GM19193 (cell line): ENCODE measurements around the gene PPP3R2.

ENCODE experiments used
- POLR2A ChIP-seq: IDR thresholded peaks from 4 replicates; pipeline ENCODE4 v1.6.1; 2011; ENCODE audit not compliant: insufficient read depth, insufficient read length; ENCODE audit errors: extremely low read depth

Gene PPP3R2, protein sequence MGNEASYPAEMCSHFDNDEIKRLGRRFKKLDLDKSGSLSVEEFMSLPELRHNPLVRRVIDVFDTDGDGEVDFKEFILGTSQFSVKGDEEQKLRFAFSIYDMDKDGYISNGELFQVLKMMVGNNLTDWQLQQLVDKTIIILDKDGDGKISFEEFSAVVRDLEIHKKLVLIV

DNA sequence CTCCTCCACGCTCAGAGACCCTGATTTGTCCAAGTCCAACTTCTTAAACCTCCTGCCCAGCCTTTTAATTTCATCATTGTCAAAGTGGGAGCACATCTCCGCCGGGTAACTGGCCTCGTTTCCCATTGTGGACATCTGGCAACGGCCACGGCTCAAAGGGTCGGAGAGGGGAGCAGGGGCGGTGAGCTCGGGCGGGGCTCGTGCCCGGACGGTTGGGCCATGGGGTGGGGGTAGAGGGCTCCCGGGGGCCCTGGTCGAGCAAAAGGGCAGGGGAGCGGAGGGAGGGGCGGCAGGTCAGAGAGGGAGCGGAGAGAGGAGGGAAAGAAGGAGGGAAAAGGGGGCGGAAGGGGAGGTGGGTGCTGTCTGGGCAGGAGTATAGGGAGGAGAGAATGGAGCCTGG is at the start of gene PPP3R2:
TSS of gene PPP3R2 (minus strand) at position 174 of the 400 bp plus-strand sequence. CDS start at position 126, 48 bp downstream.
- no peak for TF ChIP-seq POLR2A

DNA sequence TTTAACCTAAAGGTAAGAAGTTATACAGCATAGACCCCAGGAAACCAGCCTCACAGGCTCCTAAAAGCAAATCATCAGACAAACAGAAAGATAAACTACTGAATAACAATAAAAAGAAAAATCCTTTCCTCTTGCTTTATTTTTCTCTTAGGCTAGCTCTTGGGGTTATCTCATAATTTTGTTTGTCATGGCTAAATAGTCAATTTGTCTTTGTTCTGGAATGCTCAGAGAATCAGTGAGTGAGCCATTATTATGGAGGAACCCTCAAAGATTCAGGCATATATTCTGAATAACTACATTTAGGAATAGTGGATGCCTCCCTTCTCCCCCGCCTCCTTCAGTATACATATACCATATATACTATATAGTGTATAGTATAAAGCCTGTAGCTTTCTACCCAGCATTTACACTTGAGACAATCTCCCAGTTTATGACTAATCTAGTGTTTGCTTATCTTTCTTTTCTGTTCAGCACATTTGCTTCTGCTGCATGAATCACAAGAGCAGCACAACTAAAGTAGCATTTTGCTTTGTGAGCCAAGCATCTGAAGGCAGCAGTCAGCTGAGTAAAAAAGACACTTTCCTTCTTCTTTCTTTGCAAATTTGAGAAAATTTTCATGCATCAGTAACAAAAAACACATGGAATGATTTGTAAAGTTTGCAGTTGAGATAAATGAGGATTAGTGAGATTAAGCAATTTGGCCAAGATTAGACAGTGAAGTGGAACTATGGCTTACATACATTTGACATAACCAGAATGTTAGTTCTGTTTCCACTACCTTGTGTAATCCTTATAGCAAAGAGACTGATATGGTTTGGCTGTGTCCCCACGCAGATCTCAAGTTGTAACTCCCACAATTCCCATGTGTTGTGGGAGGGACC is 45.3 kb upstream of the PPP3R2 start:
- TF ChIP-seq POLR2A = no peak

- TF ChIP-seq POLR2A = no peak
Observed at GRCh38 chr9:101639311-101639710, 44.5 kb upstream of the PPP3R2 start.

DNA sequence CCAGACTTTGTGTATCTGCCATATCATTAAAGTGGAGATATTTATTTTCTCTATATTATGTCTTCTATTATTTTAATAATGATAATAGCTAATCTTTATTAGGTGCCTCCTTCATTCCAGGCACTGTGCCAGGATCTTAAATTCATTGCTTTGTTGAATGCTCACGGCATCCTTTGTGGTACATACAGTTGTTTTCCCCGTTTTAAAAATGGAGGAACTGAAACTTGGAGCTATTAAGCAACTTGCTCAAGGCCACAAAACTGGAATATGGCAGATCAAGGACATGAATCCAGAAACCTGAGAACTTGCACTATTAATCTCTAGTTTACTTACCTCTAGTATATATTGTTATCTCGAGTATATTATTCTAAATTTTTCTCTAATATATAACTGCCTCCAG is 41.5 kb upstream of the PPP3R2 start:
- no peak for TF ChIP-seq POLR2A

GRCh38 chr9:101635473-101635872 is 40.7 kb upstream of the PPP3R2 start:
- TF ChIP-seq POLR2A = no peak

DNA sequence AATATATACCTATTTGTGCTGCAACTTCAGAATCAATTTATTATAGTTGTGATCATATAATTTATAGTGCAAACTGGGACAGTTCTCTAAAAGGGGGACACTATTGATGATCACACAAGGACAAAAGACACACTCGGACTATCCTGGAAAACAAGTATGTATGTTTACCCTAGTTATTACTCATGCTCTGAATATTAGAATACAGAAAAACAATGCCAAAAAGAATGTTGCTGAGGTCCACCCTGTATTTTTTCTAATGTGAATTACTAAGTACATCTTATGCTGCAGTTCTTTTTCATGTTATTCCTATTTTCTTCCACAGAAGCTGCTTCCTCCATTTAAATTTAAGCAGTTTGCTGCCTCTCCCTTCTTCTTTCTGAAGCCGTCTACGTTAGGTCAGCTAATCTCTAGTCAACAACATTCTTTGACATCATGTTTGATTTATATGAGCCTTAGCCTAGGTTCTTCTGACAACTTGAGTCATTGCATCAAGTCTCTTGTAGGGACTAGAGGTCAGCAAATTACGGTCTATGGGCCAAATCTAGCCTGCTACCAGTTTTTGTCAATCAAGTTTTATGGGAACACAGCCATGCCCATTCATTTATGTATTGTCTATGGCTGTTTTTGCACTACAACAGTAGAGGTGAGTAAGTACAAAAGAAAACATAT is 40.1 kb upstream of the PPP3R2 start:
- no peak for TF ChIP-seq POLR2A

DNA sequence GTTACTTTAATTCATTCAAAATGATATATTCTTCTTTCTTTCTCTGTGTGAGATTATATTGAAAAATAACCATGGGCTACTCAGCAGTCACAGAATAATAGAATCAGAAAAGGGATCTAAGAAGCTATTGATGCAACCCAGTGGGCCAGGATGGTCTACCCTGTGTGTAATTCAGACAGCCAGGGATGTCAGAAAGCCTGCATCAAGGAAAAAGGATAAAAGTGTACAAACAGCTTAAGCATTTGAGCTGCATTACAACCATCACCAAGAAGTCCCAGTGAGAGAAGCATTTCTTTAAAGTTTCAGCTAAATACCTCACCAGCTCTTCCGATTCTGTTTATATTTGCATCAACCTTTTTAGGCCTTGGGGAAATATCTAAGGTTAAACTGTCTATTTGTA is 37.8 kb upstream of the PPP3R2 start:
- TF ChIP-seq POLR2A = no peak

- no peak for TF ChIP-seq POLR2A
Observed at GRCh38 chr9:101631892-101632291, 37.1 kb upstream of the PPP3R2 start.

DNA sequence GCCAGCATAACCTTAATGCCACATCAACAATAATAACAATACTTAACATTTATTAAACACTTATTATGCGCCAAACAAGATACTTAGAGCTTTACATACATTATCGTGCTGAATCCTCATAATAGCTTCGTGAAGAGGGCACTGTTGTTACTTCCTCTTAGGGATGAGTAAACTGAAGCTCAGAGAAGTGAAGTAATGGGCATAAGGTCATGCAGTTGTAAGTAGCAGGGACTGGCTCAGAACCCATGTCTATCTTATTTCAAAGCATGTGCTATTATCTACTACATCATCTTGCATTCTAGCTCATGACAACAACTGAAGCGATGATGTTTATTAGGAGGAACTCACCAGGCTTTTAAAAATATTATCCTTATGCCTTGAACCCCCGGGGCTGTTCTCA is 34.9 kb upstream of the PPP3R2 start:
- TF ChIP-seq POLR2A = no peak

DNA sequence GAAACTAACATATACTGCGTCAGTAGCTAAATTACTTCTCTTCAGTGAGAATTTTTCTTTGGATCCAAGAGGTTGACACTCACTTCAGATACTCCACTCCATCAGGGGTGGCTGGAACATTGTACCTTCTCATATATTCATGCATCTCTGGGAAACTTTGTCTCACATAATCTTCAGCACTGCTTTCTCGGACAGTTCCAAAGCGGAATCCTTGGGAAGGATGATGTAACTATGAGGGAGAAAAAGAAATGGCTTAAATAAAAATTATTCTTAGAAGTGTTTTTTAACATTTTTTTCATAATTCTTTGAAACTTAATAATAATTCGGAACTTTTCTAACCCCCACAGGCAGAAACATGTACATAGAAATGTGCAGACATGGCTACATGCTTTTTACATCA is 33.4 kb upstream of the PPP3R2 start:
- TF ChIP-seq POLR2A = no peak

DNA sequence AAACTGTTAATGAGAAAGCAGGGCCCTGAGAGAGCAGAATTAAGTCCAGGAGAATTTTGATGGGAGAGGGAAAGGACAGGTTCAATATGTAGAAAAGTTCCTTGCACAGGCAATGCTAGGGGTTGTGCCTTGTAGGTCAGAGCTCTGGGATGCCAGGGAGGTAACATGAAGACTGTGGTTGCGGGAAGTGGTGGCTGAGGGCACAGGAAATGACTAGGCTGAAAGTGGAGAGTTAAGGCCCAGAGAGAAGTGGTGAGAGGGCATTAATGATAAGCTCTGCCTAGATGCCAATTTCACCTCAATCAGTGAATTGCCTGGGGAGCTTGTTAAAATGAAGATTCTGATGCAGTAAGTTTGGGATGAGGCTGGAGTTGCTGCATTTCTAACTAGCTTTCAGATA is 31.5 kb upstream of the PPP3R2 start:
- no peak for TF ChIP-seq POLR2A

- no peak for TF ChIP-seq POLR2A
Observed at GRCh38 chr9:101625876-101626275, 31.1 kb upstream of the PPP3R2 start.

GRCh38 chr9:101620452-101620851 is 25.7 kb upstream of the PPP3R2 start:
- TF ChIP-seq POLR2A = no peak

- no peak for TF ChIP-seq POLR2A
Observed at GRCh38 chr9:101618698-101619097, 23.9 kb upstream of the PPP3R2 start.

- no peak for TF ChIP-seq POLR2A
Observed at GRCh38 chr9:101605547-101605946, 10.8 kb upstream of the PPP3R2 start.

DNA sequence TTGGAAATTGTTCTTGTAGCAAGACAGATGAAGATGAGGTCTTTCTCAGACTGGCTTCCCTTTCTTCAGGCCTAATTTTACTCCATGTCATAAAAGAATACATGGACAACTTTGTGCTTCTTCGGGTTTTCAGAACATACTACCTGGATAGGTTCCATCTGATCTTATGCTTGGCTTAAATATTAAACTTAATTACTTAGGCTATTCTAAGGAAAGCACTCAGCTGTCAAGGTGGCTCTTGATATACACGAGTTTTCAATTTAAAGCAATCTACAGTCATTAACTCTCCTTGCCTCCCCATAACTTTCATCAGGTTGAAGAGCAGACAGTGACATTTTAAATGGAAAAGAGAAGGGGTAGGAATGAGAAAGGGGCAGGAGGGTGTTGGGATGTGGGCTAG is 9.5 kb upstream of the PPP3R2 start:
- TF ChIP-seq POLR2A = no peak
